Body of pancreas (tissue), 4 donors: ENCODE measurements around the gene SYVN1. TPM values are rescaled to one million over a fixed set of nuclear protein-coding genes. Genes with fewer than 3 reads are reported as not detected.

Source experiments
- ATAC-seq: fragments of 150-250 bp; one replicate; pipeline ENCODE4 v1.9.1; 2016
- DNase-seq, 4 donors: peaks; one replicate each; pipeline ENCODE4 v3.0.0-alpha.2; 2019
- H3K27ac ChIP-seq, 4 donors: fragments of 200-600 bp; sonication (generic); 1 replicate in 3 of 4; 2 replicates in 1 of 4; pipeline versions ENCODE4 v1.5.1 to v1.6.1; 2016 to 2019; ENCODE audit warnings: mild to moderate bottlenecking in 1 of 4, mixed read lengths in 1 of 4, moderate library complexity in 1 of 4
- H3K27me3 ChIP-seq, 2 donors: fragments of 200-600 bp; sonication (generic); one replicate each; pipeline ENCODE4 v1.6.0; 2016; ENCODE audit warnings: mild to moderate bottlenecking in 1 of 2
- H3K36me3 ChIP-seq, 2 donors: fragments of 200-600 bp; sonication (generic); replicated peaks in 1 of 2; 2 replicates each; pipeline ENCODE4 v1.5.1; 2016; ENCODE audit warnings: low read depth in 2 of 2; ENCODE audit not compliant: insufficient read depth in 1 of 2
- H3K4me1 ChIP-seq: fragments of 200-600 bp; sonication (generic); one replicate; pipeline ENCODE4 v1.6.0; 2016
- H3K4me3 ChIP-seq, 2 donors: fragments of 200-600 bp; sonication (generic); 1 replicate in 1 of 2; 2 replicates in 1 of 2; pipeline ENCODE4 v1.5.1; 2016 to 2019
- H3K9me3 ChIP-seq, 3 donors: fragments of 200-600 bp; sonication (generic); 1 replicate in 2 of 3; 2 replicates in 1 of 3; pipeline ENCODE4 v1.5.1; 2016
- POLR2A ChIP-seq, 3 donors: fragments of 450-650 bp; IDR thresholded peaks; one replicate each; pipeline ENCODE4 v1.6.1; 2016; ENCODE audit warnings: antibody characterized with exemption in 3 of 3, mild to moderate bottlenecking in 2 of 3
- WGBS, 2 donors: methylation state at CpG; one replicate each; pipeline ENCODE4 v1.1.5; 2017; 5-methylcytosine and 5-hydroxymethylcytosine counted together
- intact Hi-C: fragments of 100-400 bp; cut with DNase I; formaldehyde crosslinking; loops from one replicate; pipeline ENCODE4 v1.15.1; 2023
- total RNA-seq, 2 donors: library from RNA; depleted of rRNA; stranded (reverse); fragments of >200 nt; gene quantifications; one replicate each; pipeline ENCODE4 v1.1.0, GENCODE V29; 2016
- TF ChIP-seq, protein P1 (sequence below), 7 experiments: fragments of 450-650 bp in 4 of 7; fragments of 200-600 bp in 3 of 7; sonication (generic) in 3 of 7; IDR thresholded peaks; one replicate each; pipeline ENCODE4 v1.5.1; 2016 to 2019; ENCODE audit warnings: antibody characterized with exemption in 7 of 7

The SYVN1 gene
- total RNA-seq, 2 donors from 2014 or later, result 41.0 to 97.2 TPM

DNA sequence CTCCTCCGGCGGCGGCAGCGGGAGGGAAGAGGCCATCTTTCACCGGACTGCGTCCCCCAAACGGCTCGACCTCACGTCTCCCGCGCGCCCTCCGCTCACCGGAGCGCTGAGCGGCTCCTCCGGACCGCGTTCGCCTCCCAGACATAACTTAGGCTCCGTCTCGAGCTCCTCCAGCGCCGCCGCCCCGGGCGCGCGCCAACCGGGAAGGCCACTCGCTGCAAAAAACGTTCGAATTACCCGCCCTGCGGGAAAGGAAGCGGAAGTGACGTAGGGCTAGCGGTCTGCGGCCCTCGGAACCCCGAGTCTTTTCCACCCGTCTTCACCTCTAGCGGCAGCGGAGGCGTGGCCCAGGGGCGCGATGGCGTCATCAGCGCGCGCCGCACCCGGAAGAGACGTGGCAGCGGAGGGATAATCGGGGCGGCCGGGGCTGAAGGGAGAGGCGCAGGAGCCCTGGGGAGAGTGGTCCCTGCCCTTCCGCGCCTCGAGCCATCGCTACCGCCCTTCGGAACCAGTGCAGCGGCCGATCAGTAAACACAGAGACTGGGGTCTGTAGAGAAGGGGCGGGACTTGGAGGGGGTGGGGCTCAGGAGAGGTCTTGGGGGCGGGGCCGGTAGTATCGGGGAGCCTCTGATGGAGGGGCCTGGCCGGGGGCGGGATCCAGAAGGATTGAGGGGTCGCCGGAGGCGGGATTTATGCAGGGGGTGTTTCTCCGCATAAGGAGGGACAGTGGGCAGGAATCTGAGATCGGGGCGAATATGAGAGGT lies 50.3 kb downstream of the SYVN1 start, which contains the start of the genes CDCA5 and ZFPL1:
CDCA5 (minus strand) TSS at position 207 of the 764 bp plus-strand sequence; CDS start at position 145, 62 bp downstream.
ZFPL1 (plus strand) TSS at position 389 of the 764 bp plus-strand sequence. CDS start 477 bp downstream, outside the sequence.
- Histone ChIP-seq H3K27me3 (no peaks in the 10 kb centered on the region), H3K4me3 (peak within 1 kb of the TSS; percentile 56 to 86), H3K27ac (peak within 1 kb of the TSS; percentile 73 to 91 (median 90)), H3K4me1 (peaks cover 17% of the 10 kb centered on the region), H3K9me3 (no peaks in the 10 kb centered on the region), H3K36me3 (peaks cover 0 to 20% of the 10 kb centered on the region in 2 donors)
- intact Hi-C loops, result no loop called here
- TF ChIP-seq POLR2A (IDR thresholded peaks at IDR 0.05), result peak; percentile 44 to 83 (median 80)
- TF ChIP-seq, protein P1, sequence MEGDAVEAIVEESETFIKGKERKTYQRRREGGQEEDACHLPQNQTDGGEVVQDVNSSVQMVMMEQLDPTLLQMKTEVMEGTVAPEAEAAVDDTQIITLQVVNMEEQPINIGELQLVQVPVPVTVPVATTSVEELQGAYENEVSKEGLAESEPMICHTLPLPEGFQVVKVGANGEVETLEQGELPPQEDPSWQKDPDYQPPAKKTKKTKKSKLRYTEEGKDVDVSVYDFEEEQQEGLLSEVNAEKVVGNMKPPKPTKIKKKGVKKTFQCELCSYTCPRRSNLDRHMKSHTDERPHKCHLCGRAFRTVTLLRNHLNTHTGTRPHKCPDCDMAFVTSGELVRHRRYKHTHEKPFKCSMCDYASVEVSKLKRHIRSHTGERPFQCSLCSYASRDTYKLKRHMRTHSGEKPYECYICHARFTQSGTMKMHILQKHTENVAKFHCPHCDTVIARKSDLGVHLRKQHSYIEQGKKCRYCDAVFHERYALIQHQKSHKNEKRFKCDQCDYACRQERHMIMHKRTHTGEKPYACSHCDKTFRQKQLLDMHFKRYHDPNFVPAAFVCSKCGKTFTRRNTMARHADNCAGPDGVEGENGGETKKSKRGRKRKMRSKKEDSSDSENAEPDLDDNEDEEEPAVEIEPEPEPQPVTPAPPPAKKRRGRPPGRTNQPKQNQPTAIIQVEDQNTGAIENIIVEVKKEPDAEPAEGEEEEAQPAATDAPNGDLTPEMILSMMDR (IDR thresholded peaks at IDR 0.05), result peak in 1 of 7 experiments; percentile 21
- ATAC-seq, result peak; percentile 99
- peak; percentile 96 to 97 (median 96) for DNase-seq
- 0 to 2% methylated on average over 18 to 78 of the region's 79 CpGs for WGBS, 2 donors

DNA sequence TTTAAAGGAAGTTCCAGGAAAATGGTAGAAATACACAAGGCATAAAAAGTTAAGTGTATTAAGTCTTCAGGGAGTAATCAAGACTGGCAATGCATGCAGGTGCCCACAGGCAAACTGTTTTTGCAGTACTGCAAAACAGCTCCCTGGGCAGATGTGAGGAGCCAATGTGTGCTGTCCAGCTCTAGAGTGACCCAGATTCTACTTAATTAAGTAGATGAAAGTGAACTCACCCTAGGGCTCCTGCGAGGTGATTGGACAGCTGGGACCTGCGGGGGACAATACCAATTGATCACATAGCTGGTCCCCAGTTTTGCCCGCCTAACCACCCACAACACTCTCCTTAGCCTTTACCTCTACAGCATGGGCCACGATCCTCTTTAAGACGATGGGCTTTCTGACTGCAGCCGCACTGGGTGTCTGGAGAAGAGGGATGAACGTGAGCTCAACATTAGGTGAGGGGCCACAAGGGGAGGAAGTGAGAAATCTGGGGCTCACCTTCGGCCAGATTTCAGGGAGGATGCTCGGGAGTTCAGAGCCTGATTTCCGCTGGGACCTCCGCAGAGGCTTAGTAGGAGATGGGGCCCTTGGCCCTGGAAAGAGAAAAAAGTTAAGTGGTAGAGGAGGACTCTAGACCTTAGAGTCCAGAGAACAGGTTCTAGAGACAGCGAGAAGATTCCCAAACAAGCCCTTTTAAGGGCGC lies 51.0 kb downstream of the SYVN1 start:
- peaks cover 19% of the 10 kb centered on the region for H3K4me1 ChIP-seq
- peaks cover 0 to 16% of the 10 kb centered on the region in 2 donors for H3K36me3 ChIP-seq
- DNase-seq, result no peak
- H3K27ac ChIP-seq, result peak overlapping the region in 3 of 4 donors; percentile 88 to 91 (median 91)
- H3K9me3 ChIP-seq, result no peaks in the 10 kb centered on the region
- intact Hi-C loops, result no loop called here
- WGBS, 2 donors, result 3 to 4% methylated on average over 13 of the region's 13 CpGs
- no peak for ATAC-seq
- H3K27me3 ChIP-seq, result no peaks in the 10 kb centered on the region
- H3K4me3 ChIP-seq, result peak overlapping the region; percentile 56 to 86
- TF ChIP-seq, protein P1 (IDR thresholded peaks at IDR 0.05), result no peak
- no peak for TF ChIP-seq POLR2A (IDR thresholded peaks at IDR 0.05)

DNA sequence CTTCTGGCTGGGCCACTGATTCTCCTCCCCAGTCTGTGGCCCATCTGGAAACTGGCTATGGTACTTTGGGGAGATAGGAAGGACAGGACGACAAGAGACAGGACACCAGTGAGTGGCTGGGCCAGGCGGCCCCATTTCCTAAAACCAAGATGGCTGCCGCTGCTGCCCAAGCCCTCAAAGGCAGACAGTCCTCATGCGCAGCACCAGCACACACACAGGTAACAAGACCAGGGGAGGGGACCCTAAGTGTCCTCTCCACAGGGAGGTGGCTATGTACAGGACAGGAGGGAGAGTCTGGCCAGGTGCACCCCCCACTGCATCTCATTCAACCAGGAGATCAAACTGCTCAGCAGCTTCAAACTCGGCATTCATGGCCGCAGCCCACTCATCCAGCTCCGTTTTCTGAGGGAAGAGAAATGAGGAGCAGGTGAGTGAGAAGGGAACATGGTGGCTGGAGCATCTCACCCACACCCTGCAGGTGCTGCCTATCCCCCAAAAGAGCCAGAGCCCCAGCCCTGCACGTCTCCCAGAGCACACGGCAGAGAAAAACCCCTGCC lies 55.5 kb downstream of the SYVN1 start:
- intact Hi-C loops, result no loop called here
- H3K36me3 ChIP-seq, result no peaks in the 10 kb centered on the region
- TF ChIP-seq, protein P1 (IDR thresholded peaks at IDR 0.05), result no peak
- TF ChIP-seq POLR2A (IDR thresholded peaks at IDR 0.05), result no peak
- DNase-seq, result no peak
- no peak overlapping the region for H3K4me3 ChIP-seq
- H3K27ac ChIP-seq, result no peak overlapping the region
- H3K9me3 ChIP-seq, result no peaks in the 10 kb centered on the region
- WGBS, 2 donors, result 82 to 88% methylated on average over 9 of the region's 9 CpGs
- no peaks in the 10 kb centered on the region for H3K27me3 ChIP-seq
- no peak for ATAC-seq
- H3K4me1 ChIP-seq, result peaks cover 9% of the 10 kb centered on the region

DNA sequence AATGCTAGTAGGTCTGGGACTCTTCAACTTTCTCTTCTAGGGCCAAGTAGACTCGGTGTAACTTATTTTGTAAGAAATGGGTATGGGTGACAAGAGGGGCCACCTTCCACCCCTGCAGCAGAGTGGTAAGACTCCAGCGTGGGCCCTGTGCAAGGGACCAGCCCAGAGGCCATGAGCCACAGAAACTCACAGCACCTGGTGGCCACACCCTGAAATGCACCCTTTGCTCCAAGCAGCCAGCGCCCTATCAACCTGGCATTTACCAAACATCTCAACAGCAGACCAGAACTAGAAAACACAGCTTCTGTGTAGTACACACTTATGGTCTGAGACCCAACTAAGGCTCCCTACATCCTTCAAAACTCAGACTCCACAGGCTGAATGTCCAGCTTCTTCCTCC lies 56.2 kb downstream of the SYVN1 start:
- intact Hi-C loops, result no loop called here
- no peak overlapping the region for H3K4me3 ChIP-seq
- H3K9me3 ChIP-seq, result no peaks in the 10 kb centered on the region
- peak; percentile 71 to 84 (median 76) for DNase-seq
- no peak overlapping the region for H3K27ac ChIP-seq
- H3K4me1 ChIP-seq, result peaks cover 5% of the 10 kb centered on the region
- no peaks in the 10 kb centered on the region for H3K36me3 ChIP-seq
- no peaks in the 10 kb centered on the region for H3K27me3 ChIP-seq
- ATAC-seq, result peak; percentile 93
- 39% methylated on average over 3 of the region's 3 CpGs for WGBS, 2 donors
- TF ChIP-seq POLR2A (IDR thresholded peaks at IDR 0.05), result no peak
- TF ChIP-seq, protein P1 (IDR thresholded peaks at IDR 0.05), result peak; percentile 64 to 82 (median 74)
